Mucosa of rectum (tissue), 2 donors: Measurements from ENCODE around the gene GPR160.

Experiments
- H3K27ac ChIP-seq, 2 donors: one replicate each; pipeline ENCODE4 v1.7.0; 2013; ENCODE audit warnings: inconsistent platforms in 2 of 2, low read depth in 2 of 2, low read length in 2 of 2
- H3K27me3 ChIP-seq, 2 donors: one replicate each; pipeline ENCODE4 v1.7.0; 2013; ENCODE audit warnings: low read length in 2 of 2; ENCODE audit not compliant: control insufficient read depth in 2 of 2, insufficient read depth in 2 of 2
- H3K36me3 ChIP-seq, 2 donors: one replicate each; pipeline ENCODE4 v1.7.0; 2013; ENCODE audit warnings: low read length in 2 of 2; ENCODE audit not compliant: control insufficient read depth in 2 of 2, insufficient read depth in 2 of 2
- H3K4me1 ChIP-seq, 2 donors: one replicate each; pipeline ENCODE4 v1.7.0; 2013; ENCODE audit warnings: low read length in 2 of 2, mild to moderate bottlenecking in 1 of 2; ENCODE audit not compliant: control insufficient read depth in 2 of 2, insufficient read depth in 2 of 2
- H3K4me3 ChIP-seq, 2 donors: one replicate each; pipeline ENCODE4 v1.7.0; 2013; ENCODE audit warnings: low read length in 2 of 2
- H3K9ac ChIP-seq, 2 donors: one replicate each; pipeline ENCODE4 v1.7.0; 2013; ENCODE audit warnings: low read length in 2 of 2, low read depth in 1 of 2, mild to moderate bottlenecking in 1 of 2
- H3K9me3 ChIP-seq, 2 donors: one replicate each; pipeline ENCODE4 v1.7.0; 2013; ENCODE audit warnings: low read length in 2 of 2; ENCODE audit not compliant: control insufficient read depth in 2 of 2
- donor health status: healthy.
- donor health status: Normal muscosa, but diverticular disease.

The GPR160 gene

DNA sequence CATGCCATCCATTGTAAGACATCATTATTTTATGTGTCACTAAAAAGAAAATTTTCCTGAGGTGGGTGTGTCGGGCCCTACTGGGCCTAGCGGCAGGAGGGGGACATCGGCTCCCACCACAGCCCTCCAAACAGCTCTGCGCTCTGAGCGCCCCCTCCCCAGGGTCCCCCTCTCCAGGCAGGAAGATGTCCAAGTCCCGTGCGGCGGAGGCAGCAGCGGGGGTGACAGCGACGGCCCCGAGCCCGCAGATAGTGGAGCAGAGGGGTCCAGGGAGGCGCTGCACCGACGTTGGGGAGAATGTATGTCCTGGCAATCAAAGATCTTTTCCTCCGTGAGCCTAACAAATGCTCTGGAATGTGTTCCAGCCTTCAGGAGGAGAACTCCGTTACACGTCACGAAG, 24.3 kb downstream of the GPR160 start:
- peaks cover 8 to 14% of the 10 kb centered on the region in 2 donors for H3K36me3 ChIP-seq

DNA sequence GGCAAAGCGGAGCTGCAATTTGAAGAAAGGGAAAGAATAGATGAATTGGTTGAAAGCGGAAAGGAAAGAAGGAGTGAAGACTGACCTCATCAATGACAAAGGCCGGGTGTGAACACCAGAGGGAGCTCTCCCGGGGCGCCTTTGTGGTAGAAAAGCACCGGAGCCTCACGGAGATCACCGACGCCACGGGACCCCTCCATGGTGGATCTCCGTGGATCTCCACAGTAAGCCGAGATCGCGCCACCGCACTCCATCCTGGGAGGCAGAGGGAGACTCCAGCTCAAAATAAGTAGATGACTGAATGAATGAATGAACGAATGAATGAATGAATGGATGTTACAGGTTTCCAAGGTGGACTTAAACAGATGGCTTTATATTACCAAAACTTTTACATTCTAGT, 25.0 kb downstream of the GPR160 start:
- no peak overlapping the region for H3K4me3 ChIP-seq
- H3K9me3 ChIP-seq, result no peaks in the 10 kb centered on the region
- peaks cover 9 to 15% of the 10 kb centered on the region in 2 donors for H3K36me3 ChIP-seq
- peaks cover 0 to 2% of the 10 kb centered on the region in 2 donors for H3K4me1 ChIP-seq
- H3K27me3 ChIP-seq, result no peaks in the 10 kb centered on the region
- no peak overlapping the region for H3K9ac ChIP-seq
- H3K27ac ChIP-seq, result no peak overlapping the region

More for the DNA sequence above, 24.3 kb downstream of the GPR160 start:
- no peak overlapping the region for H3K9ac ChIP-seq
- no peaks in the 10 kb centered on the region for H3K27me3 ChIP-seq
- H3K4me3 ChIP-seq, result no peak overlapping the region
- no peak overlapping the region for H3K27ac ChIP-seq
- H3K9me3 ChIP-seq, result no peaks in the 10 kb centered on the region
- peaks cover 0 to 2% of the 10 kb centered on the region in 2 donors for H3K4me1 ChIP-seq

DNA sequence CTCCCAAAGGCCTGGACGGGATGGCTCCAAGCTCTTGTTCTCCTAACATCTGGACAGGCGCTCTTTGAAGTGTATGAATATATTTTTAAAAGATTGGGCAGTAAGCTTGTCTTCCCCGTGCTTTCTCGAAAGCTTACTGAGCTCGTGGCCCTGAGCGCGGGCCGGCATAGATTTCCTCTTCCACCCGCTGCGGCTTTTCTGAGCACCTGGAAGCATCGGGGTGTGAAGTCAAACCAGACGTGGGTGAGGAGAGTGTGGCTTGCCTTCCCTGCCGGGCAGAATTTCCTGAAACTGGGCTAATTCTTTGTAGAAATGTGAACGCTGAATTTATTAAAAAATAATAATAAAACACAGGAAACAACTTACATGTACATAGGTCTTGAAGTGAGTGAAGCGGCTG, 25.9 kb downstream of the GPR160 start:
- H3K4me3 ChIP-seq, result no peak overlapping the region
- H3K9me3 ChIP-seq, result no peaks in the 10 kb centered on the region
- no peaks in the 10 kb centered on the region for H3K27me3 ChIP-seq
- H3K4me1 ChIP-seq, result no peaks in the 10 kb centered on the region
- peaks cover 10 to 17% of the 10 kb centered on the region in 2 donors for H3K36me3 ChIP-seq
- H3K9ac ChIP-seq, result no peak overlapping the region
- H3K27ac ChIP-seq, result no peak overlapping the region

DNA sequence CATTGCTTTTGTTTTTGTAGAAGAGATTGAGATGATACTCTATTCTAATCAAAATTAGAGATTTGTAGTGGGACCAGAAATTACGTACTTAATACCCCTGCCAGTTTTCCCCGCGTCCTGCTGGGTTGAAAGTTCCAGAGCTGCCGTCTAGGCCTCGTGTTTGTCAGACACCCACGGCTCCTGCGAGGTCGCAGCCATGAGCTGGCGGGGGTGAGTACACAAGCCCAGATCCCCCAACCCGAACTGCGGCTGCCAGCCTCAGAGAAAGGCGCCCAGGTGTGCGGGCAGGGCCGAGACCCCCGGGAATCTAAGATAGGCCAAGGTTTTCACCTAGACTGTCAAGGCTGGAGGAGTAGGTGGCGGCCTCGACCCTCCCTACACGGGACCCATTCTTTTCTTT, 26.3 kb downstream of the GPR160 start:
- H3K9ac ChIP-seq, result no peak overlapping the region
- H3K36me3 ChIP-seq, result peaks cover 10 to 17% of the 10 kb centered on the region in 2 donors
- no peak overlapping the region for H3K4me3 ChIP-seq
- H3K27me3 ChIP-seq, result no peaks in the 10 kb centered on the region
- H3K9me3 ChIP-seq, result no peaks in the 10 kb centered on the region
- no peak overlapping the region for H3K27ac ChIP-seq
- no peaks in the 10 kb centered on the region for H3K4me1 ChIP-seq

DNA sequence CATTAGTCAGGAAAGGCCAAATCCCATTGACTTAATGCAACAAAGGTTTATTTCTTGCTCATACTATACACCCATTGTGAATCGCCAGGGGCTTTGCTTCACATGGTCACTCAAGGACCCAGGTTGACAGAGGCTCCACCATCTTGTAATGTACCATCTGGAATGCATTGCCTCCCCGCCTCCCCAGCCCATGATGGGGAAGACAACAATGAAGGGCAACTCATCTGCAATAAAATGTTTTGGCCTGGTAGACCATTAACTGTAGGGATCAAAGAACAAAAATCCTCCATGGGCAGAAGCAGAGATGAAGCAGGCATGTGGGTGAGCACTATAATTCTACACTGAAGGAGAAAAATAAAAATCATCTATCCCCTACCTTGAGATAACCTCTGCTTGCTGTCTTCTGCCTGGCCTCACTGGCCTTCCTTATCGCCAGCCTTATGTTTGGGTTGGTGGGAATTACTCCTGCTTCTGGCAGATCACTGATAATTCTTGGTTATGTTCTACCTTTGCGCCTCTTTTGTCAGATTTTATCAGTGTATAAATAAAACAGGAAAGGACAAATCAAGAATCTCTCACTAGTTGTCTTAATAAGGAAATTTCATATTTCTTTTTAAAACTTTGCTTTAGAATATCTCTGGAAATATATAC, 37.8 kb downstream of the GPR160 start:
- no peak overlapping the region for H3K27ac ChIP-seq
- H3K27me3 ChIP-seq, result no peaks in the 10 kb centered on the region
- H3K4me3 ChIP-seq, result no peak overlapping the region
- H3K9ac ChIP-seq, result no peak overlapping the region
- no peaks in the 10 kb centered on the region for H3K9me3 ChIP-seq
- peaks cover 15 to 24% of the 10 kb centered on the region in 2 donors for H3K4me1 ChIP-seq
- peaks cover 0 to 5% of the 10 kb centered on the region in 2 donors for H3K36me3 ChIP-seq

DNA sequence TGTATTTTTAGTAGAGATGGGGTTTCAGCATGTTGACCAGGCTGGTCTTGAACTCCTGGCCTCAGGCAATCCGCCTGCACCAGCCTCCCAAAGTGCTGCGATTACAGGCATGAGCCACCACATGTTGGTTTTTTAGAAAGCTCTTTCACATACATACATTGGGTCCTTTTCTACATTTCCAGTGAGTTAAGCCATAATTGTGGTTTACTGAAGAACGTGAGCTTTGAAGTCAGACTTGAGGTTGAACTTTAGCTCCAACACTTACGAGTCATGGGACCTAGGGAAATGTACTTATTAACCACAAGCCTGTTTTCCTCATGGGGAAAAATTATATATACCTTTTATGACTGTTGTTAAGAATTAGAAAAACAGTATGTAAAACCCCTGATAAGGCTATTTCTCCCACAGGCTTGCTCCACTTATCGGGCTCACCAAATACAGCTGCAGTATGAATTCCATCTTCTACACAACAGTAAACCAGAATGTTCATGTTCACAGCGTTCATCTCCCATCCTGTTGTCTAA, 39.0 kb downstream of the GPR160 start:
- Histone ChIP-seq H3K27ac (peak overlapping the region; percentile 52 to 54), H3K9me3 (no peaks in the 10 kb centered on the region), H3K9ac (no peak overlapping the region), H3K4me3 (peak overlapping the region in 1 of 2 donors; percentile 3), H3K4me1 (peaks cover 15 to 24% of the 10 kb centered on the region in 2 donors), H3K27me3 (no peaks in the 10 kb centered on the region), H3K36me3 (peaks cover 2 to 5% of the 10 kb centered on the region in 2 donors)

DNA sequence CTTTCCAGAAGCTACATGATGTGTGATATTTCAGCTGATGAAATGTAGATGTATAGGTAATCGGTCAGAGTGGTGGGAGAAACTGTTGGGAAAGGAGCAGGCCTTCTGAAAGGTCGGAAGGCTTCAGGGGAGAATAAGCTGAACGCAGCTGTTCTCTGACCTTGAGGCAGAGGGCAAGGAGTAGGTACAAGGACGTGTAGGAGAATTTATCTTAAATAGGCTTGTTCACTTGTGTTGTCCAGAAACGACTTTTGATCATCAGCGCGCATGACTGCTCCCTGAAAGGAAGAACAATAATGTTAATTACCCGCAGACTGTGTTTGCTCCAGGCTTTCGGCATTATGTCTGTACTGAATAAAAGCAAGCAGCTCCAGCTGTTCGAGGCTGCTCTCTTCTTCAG, 39.6 kb downstream of the GPR160 start:
- H3K9ac ChIP-seq, result no peak overlapping the region
- no peaks in the 10 kb centered on the region for H3K27me3 ChIP-seq
- peaks cover 3 to 8% of the 10 kb centered on the region in 2 donors for H3K36me3 ChIP-seq
- peak overlapping the region in 1 of 2 donors; percentile 3 for H3K4me3 ChIP-seq
- H3K9me3 ChIP-seq, result no peaks in the 10 kb centered on the region
- peaks cover 15 to 24% of the 10 kb centered on the region in 2 donors for H3K4me1 ChIP-seq
- peak overlapping the region; percentile 52 to 54 for H3K27ac ChIP-seq

DNA sequence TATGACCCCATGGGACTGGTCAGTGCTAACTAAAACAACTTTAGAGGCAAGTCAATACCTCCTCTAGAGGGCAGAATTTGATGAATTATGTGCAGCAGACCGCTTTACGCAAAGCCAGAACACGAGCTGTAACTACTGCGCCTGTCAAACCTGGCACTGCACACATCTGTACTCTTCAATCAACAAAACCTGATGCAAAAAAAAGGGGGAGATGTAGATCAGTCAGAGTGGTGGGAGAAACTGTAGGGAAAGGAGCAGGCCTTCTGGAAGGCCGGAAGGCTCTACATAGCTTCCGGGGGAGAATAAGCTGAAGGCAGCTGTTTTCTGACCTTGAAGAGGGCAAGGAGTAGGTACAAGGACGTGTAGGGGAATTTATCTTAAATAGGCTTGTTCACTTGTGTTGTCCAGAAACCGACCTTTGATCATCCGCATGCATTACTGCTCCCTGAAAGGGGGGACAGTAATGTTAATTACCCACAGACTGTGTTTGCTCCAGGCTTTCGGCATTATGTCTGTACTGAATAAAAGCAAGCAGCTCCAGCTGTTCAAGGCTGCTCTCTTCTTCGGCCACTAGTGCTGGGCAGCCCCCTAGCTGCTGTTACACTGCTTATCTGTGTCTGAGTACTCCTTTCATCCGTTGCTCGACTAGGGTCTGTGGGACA, 41.0 kb downstream of the GPR160 start:
- no peaks in the 10 kb centered on the region for H3K9me3 ChIP-seq
- H3K27ac ChIP-seq, result peak overlapping the region in 1 of 2 donors; percentile 33
- peaks cover 3 to 15% of the 10 kb centered on the region in 2 donors for H3K36me3 ChIP-seq
- H3K27me3 ChIP-seq, result no peaks in the 10 kb centered on the region
- peaks cover 15 to 24% of the 10 kb centered on the region in 2 donors for H3K4me1 ChIP-seq
- no peak overlapping the region for H3K9ac ChIP-seq
- no peak overlapping the region for H3K4me3 ChIP-seq

DNA sequence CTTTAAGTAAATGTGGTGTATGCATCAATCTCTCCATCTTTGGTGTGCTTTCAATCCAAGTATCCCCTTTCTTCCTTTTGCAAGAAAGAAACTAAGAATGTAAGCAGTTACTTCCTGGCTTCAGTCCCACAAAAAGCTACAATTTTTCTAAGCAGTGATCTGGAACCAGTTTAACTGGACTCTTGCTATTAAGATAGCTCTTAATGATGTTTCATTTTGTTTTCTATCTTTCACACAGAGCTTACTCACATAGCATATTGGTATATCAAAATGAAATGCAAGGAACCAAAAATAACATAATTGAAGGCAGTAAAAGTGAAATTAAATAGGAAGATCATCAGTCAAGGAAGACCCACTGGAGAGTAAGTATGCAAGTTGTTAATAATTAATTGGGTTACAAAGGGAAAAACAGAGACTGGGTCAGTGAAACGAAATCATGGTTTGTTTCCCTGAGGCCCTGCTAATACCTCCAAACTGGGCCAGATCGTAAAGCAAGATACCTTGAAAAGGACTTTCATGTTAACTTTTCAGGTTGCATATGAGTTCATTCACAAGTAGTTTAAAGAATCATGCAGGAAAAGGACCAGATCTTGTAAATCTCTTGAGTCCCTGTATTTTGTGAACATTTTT, 41.9 kb downstream of the GPR160 start:
- Histone ChIP-seq H3K4me3 (no peak overlapping the region), H3K36me3 (peaks cover 5 to 21% of the 10 kb centered on the region in 2 donors), H3K27ac (no peak overlapping the region), H3K27me3 (no peaks in the 10 kb centered on the region), H3K9ac (no peak overlapping the region), H3K4me1 (peaks cover 15 to 24% of the 10 kb centered on the region in 2 donors), H3K9me3 (no peaks in the 10 kb centered on the region)

DNA sequence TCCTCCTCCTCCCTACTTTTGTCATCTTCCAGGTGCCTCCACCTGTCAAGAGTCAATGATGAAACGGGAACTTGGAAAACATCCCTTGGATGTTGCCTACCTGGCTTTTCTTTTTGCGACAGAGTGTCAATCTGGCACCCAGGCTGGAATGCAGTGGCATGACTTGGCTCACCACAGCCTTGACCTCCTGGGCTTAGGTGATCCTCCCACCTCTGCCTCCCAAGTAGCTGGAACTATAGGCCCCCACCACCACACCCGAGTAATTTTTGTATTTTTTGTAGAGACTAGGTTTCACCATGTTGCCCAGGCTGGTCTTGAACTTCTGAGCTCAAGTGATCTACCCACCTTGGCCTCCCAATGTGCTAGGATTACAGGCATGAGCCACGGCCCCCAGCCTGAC, 42.8 kb downstream of the GPR160 start:
- Histone ChIP-seq H3K4me1 (peaks cover 15 to 20% of the 10 kb centered on the region in 2 donors), H3K9ac (no peak overlapping the region), H3K4me3 (no peak overlapping the region), H3K9me3 (no peaks in the 10 kb centered on the region), H3K27ac (no peak overlapping the region), H3K36me3 (peaks cover 9 to 26% of the 10 kb centered on the region in 2 donors), H3K27me3 (no peaks in the 10 kb centered on the region)
